ENCODE data around the gene S100Z.
"Not testable (repeated sequence)": the region's sequence is repeated elsewhere in the genome, so short reads cannot be mapped to it uniquely, and the experiment has no call there.

The S100Z gene

DNA sequence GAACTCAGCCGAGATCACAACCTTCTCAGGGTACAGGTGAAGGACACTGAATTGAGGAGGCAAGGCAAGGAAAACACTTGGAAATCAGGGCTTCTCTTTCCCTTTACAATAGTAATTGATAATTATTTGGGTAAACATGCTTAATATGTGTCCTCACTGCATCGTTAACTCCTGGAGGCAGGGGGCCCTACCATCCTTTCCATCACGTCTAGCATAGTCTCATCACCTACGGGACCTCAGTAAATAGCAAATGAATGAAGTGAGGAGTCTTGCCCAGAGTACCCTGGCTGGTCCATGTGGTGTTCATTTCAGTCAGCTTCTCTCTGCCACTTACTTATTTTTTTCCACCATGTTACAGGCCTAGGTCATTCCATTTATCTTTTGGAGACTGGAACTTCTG lies 28.7 kb upstream of the S100Z start:
- Mint-ChIP-seq H3K36me3 (ENCODE audit: low read depth) (peaks cover 3% of the 10 kb centered on the region), H3K4me1 (peaks cover 5% of the 10 kb centered on the region), H3K27me3 (ENCODE audit: low read depth) (peaks cover 67% of the 10 kb centered on the region), H3K27ac (peak overlapping the region; percentile 47 to 85 (median 71)), H3K9me3 (no peaks in the 10 kb centered on the region), H3K4me3 (peak overlapping the region; percentile 80 to 84 (median 81))
- TF ChIP-seq, protein P1, sequence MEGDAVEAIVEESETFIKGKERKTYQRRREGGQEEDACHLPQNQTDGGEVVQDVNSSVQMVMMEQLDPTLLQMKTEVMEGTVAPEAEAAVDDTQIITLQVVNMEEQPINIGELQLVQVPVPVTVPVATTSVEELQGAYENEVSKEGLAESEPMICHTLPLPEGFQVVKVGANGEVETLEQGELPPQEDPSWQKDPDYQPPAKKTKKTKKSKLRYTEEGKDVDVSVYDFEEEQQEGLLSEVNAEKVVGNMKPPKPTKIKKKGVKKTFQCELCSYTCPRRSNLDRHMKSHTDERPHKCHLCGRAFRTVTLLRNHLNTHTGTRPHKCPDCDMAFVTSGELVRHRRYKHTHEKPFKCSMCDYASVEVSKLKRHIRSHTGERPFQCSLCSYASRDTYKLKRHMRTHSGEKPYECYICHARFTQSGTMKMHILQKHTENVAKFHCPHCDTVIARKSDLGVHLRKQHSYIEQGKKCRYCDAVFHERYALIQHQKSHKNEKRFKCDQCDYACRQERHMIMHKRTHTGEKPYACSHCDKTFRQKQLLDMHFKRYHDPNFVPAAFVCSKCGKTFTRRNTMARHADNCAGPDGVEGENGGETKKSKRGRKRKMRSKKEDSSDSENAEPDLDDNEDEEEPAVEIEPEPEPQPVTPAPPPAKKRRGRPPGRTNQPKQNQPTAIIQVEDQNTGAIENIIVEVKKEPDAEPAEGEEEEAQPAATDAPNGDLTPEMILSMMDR (IDR thresholded peaks at IDR 0.05; ENCODE audit: unreplicated experiment in 3 of 3), result no peak

DNA sequence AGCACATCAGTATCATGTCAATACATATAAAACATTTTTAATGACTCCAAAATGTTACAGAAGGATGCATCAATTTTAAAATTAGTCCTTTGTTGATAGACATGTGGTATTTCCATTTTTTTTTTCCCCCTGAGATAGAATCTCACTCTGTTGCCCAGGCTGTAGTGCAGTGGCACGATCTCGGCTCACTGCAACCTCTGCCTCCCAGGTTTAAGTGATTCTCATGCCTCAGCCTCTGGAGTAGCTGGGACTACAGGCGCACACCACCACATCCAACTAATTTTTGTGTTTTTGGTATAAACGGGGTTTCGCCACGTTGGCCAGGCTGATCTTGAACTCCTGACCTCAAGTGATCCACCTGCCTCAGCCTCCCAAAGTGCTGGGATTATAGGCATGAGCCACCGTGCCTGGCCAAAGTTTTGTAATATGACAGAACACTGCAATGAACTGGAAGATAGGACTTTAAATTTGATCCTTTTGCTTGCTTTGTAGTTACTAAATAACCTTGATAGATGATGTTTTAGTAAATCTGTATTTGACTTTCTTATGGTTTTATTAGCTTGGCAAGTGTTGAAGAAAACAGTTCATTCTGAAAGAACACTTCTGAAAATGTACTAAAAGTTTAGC lies 27.6 kb upstream of the S100Z start:
- peak overlapping the region in 2 of 3 experiments; percentile 10 to 69 for H3K4me3 Mint-ChIP-seq
- not testable (repeated sequence) for H3K36me3 Mint-ChIP-seq (ENCODE audit: low read depth); H3K4me1 Mint-ChIP-seq; H3K9me3 Mint-ChIP-seq
- peak overlapping the region; percentile 62 to 91 (median 85) for H3K27ac Mint-ChIP-seq
- H3K27me3 Mint-ChIP-seq (ENCODE audit: low read depth), result peaks cover 56% of the 10 kb centered on the region

DNA sequence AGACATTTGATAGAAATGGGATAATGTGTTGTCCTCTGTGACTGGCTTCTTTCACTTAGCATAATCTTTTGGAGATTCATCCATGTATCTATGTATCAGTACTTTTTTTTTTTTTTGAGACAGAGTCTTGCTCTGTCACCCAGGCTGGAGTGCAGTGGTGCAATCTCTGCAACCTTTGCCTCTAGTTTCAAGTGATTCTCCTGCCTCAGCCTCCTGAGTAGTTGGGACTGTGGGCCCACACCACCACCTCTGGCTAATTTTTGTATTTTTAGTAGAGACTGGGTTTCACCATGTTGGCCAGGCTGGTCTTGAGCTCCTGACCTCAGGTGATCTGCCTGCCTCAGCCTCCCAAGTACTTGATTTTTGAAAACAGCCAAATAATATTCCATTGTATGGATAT lies 23.4 kb upstream of the S100Z start:
- not testable (repeated sequence) for H3K4me3 Mint-ChIP-seq; H3K27ac Mint-ChIP-seq; H3K4me1 Mint-ChIP-seq; H3K9me3 Mint-ChIP-seq; H3K36me3 Mint-ChIP-seq (ENCODE audit: low read depth)
- peaks cover 20% of the 10 kb centered on the region for H3K27me3 Mint-ChIP-seq (ENCODE audit: low read depth)

DNA sequence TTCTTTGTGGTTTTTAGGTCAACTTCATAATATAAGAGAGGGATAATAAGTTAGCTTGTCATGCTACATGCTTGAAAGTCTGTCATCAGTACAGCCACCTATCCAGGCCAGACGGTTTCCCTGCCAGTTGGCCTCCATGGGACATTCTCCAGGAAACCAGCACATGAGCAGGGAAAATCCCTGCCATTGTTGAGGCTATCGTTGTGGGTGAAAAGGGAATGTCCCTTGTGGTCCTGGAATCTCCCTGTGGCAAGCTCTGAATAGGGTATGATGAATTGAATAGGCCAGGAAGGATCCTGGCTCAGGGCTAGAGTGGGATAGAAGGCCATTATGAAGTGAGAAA lies 18.7 kb upstream of the S100Z start:
- no peaks in the 10 kb centered on the region for H3K4me1 Mint-ChIP-seq
- H3K27me3 Mint-ChIP-seq (ENCODE audit: low read depth), result peaks cover 4% of the 10 kb centered on the region
- TF ChIP-seq, protein P1 (IDR thresholded peaks at IDR 0.05; ENCODE audit: unreplicated experiment in 3 of 3), result no peak
- H3K4me3 Mint-ChIP-seq, result no peak overlapping the region
- H3K36me3 Mint-ChIP-seq (ENCODE audit: low read depth), result peaks cover 5% of the 10 kb centered on the region
- no peak overlapping the region for H3K27ac Mint-ChIP-seq
- H3K9me3 Mint-ChIP-seq, result no peaks in the 10 kb centered on the region

DNA sequence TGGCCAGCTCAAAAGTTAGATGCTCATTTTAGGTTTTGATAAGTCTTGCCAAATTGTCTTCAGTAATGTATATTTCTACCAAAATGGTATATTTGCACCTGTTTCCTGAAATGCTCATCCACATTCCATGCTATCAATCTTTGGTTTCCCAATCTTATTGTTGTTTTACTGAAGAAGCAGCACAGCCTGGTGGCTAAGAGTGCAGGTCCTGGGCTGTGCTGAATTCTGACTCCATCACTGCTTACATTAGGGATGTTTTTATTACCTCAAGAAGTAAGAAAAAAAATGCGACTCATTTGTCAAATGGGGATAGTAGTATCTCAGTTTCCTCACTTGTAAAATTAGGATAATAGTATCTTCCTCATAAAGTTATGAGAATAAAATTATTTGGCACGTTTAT lies 13.6 kb upstream of the S100Z start:
- Mint-ChIP-seq H3K36me3 (ENCODE audit: low read depth) (peaks cover 8% of the 10 kb centered on the region), H3K4me1 (no peaks in the 10 kb centered on the region), H3K9me3 (no peaks in the 10 kb centered on the region), H3K27ac (no peak overlapping the region), H3K4me3 (no peak overlapping the region), H3K27me3 (ENCODE audit: low read depth) (no peaks in the 10 kb centered on the region)
- TF ChIP-seq, protein P1 (IDR thresholded peaks at IDR 0.05; ENCODE audit: unreplicated experiment in 3 of 3), result no peak

DNA sequence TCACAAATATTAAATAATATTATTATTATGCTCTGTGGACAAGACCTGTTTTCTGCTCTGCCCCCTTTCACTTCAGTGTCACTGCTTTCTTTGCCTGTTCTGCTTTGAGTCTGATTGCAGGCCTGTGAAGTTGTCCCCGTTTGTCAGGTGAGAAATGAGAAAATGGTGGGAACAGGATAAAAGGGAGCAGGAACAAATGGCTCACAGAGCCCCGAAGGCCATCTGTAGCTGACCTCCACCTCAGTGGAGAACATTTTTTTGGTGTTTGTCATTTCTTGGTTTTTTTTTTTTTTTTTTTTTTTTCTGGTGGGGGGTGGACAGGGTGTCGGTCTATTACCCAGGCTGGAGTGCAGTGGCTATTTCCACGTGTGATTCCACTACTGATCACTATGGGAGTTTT lies 13.2 kb upstream of the S100Z start:
- TF ChIP-seq, protein P1 (IDR thresholded peaks at IDR 0.05; ENCODE audit: unreplicated experiment in 3 of 3), result no peak
- no peak overlapping the region for H3K4me3 Mint-ChIP-seq
- H3K27me3 Mint-ChIP-seq (ENCODE audit: low read depth), result no peaks in the 10 kb centered on the region
- no peaks in the 10 kb centered on the region for H3K4me1 Mint-ChIP-seq
- H3K27ac Mint-ChIP-seq, result no peak overlapping the region
- no peaks in the 10 kb centered on the region for H3K9me3 Mint-ChIP-seq
- H3K36me3 Mint-ChIP-seq (ENCODE audit: low read depth), result peaks cover 8% of the 10 kb centered on the region

DNA sequence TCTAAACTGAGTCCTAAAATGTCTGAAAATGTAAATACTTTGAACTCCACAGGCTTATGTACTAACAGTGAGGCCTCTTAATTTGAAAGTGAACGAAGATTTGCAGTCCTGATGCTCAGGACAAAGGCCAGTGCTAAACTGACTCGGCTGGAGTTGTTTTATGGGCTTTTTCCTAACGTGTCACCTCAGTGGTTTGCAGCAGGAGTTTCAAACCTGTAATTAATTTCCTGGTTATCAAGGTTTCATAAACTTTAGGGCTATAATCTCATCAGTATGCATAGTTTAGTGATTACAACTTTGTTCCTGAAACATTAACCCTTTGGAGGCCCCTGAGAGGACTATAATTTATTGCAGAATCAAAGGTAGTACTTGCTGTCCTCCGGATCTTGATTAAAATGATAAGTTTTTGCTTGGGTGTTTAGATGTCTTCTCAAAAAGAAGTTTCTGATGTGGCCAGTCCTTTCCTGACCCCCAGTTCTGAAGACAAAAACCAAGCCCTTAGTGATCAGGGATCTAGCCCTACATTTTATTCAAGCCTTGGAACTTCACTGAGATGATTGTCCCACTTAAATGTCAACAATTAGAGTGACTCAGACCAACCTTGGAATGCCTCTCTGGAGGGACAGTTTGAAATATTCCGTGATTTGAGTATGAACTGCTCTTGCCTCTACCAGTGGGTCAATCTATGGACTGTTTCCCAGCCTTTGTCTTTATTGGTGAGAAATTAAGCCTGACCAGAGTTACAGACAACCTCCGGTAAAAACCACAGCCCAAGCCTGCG lies 11.1 kb upstream of the S100Z start:
- Mint-ChIP-seq H3K4me3 (no peak overlapping the region), H3K4me1 (no peaks in the 10 kb centered on the region), H3K27me3 (ENCODE audit: low read depth) (no peaks in the 10 kb centered on the region), H3K36me3 (ENCODE audit: low read depth) (peaks cover 3% of the 10 kb centered on the region), H3K9me3 (no peaks in the 10 kb centered on the region), H3K27ac (peak overlapping the region; percentile 62 to 94 (median 84))
- TF ChIP-seq, protein P1 (IDR thresholded peaks at IDR 0.05; ENCODE audit: unreplicated experiment in 3 of 3), result no peak
